Thyroid gland (tissue), 4 donors: ENCODE data around the gene PRPF6. TPM values are rescaled to one million over a fixed set of nuclear protein-coding genes. Genes with fewer than 3 reads are reported as not detected.

Experiments used
- DNase-seq, 2 donors: peaks; one replicate each; pipeline ENCODE4 v3.0.0-alpha.2; 2019
- H3K27ac ChIP-seq, 3 donors: fragments of 200-600 bp; sonication (generic); 1 replicate in 2 of 3; 2 replicates in 1 of 3; pipeline ENCODE4 v1.5.1; 2016 to 2019; ENCODE audit warnings: mild to moderate bottlenecking in 1 of 3, moderate library complexity in 1 of 3
- H3K27me3 ChIP-seq: fragments of 200-600 bp; sonication (generic); one replicate; pipeline ENCODE4 v1.5.1; 2019
- H3K36me3 ChIP-seq, 2 donors: fragments of 200-600 bp; sonication (generic); one replicate each; pipeline ENCODE4 v1.5.1; 2016 to 2019
- H3K4me1 ChIP-seq, 2 donors: fragments of 200-600 bp; sonication (generic); one replicate each; pipeline ENCODE4 v1.5.1; 2017 to 2019
- H3K4me3 ChIP-seq, 3 donors: fragments of 200-600 bp; sonication (generic); replicated peaks in 1 of 3; 1 replicate in 2 of 3; 2 replicates in 1 of 3; pipeline ENCODE4 v1.5.1; 2016; ENCODE audit warnings: mild to moderate bottlenecking in 1 of 3
- H3K9me3 ChIP-seq: fragments of 200-600 bp; sonication (generic); one replicate; pipeline ENCODE4 v1.5.1; 2017
- POLR2A ChIP-seq, 2 donors: fragments of 450-650 bp; IDR thresholded peaks; one replicate each; pipeline ENCODE4 v1.6.1; 2017; ENCODE audit warnings: antibody characterized with exemption in 2 of 2, mild to moderate bottlenecking in 2 of 2, moderate library complexity in 1 of 2
- WGBS, 2 donors: methylation state at CpG; one replicate each; pipeline ENCODE4 v1.1.5; 2017; 5-methylcytosine and 5-hydroxymethylcytosine counted together
- intact Hi-C: fragments of 100-400 bp; cut with DNase I; formaldehyde crosslinking; loops from one replicate; pipeline ENCODE4 v1.15.1; 2023
- total RNA-seq, 4 donors: library from RNA; depleted of rRNA; stranded (reverse); fragments of >200 nt; gene quantifications; one replicate each; pipeline ENCODE4 v1.2.3, GENCODE V29; 2016
- TF ChIP-seq, protein P1 (sequence below), 6 experiments: fragments of 200-600 bp in 3 of 6; fragments of 450-650 bp in 3 of 6; sonication (generic) in 3 of 6; IDR thresholded peaks; one replicate each; pipeline ENCODE4 v1.5.1; 2016 to 2019; ENCODE audit warnings: antibody characterized with exemption in 6 of 6, mild to moderate bottlenecking in 2 of 6, inconsistent platforms in 1 of 6, moderate library complexity in 1 of 6

PRPF6 gene
- total RNA-seq, 4 donors from 2014 or later: 62.8 to 76.2 (median 70.1) TPM

DNA sequence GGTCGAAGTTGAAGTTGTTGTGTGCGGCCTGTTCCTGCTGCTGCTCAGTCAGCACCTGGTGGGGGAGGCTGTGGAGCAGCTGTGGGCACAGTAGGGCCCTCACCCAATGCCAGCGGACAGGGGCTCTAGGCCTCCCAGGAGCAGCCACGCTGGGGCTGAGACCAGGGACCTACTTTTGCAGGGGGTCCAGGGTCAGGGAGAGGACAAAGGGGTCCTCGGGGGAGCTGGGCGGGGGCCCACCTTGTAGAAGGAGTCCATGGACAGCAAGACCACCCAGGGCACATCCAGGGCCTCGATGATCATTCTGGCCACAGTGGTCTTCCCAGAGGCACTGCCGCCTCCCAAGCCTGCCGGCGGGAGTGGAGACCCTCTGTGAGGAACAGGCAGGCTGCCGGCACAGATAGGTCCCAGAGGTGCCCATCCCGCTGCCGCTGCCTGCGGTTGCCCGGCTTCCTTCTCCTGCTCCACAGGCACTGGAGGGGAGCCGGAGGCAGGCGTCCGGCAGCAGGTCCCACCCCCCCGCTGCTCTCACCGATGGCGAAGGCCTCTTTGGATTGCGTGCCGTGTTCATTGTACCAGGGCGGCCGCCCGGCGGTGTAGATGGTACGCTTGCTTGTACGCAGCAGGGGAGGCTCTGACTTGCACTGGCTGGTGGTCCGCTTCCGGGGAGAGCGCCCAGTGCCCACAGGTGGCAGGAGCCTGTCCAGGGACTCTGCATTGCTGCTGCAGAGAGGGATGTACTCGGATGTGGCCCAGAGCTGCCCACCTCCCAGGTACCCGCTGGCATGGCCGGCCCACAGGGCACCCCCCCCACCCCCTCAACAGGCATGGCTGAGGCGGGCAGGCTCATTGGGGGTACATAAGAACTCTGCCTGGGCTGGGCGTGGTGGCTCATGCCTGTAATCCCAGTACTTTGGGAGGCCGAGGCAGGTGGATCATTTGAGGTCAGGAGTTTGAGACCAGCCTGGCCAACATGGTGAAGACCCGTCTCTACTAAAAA is 34.7 kb upstream of the PRPF6 start:
- Histone ChIP-seq H3K4me3 (no peak overlapping the region), H3K36me3 (peaks cover 23 to 37% of the 10 kb centered on the region in 2 donors), H3K4me1 (peaks cover 26 to 40% of the 10 kb centered on the region in 2 donors), H3K27ac (no peak overlapping the region), H3K9me3 (no peaks in the 10 kb centered on the region), H3K27me3 (no peaks in the 10 kb centered on the region)
- no peak for DNase-seq
- intact Hi-C loops: no loop called here
- 96 to 97% methylated on average over 17 to 26 of the region's 39 CpGs for WGBS, 2 donors
- TF ChIP-seq POLR2A (IDR thresholded peaks at IDR 0.05): no peak
- TF ChIP-seq, protein P1, sequence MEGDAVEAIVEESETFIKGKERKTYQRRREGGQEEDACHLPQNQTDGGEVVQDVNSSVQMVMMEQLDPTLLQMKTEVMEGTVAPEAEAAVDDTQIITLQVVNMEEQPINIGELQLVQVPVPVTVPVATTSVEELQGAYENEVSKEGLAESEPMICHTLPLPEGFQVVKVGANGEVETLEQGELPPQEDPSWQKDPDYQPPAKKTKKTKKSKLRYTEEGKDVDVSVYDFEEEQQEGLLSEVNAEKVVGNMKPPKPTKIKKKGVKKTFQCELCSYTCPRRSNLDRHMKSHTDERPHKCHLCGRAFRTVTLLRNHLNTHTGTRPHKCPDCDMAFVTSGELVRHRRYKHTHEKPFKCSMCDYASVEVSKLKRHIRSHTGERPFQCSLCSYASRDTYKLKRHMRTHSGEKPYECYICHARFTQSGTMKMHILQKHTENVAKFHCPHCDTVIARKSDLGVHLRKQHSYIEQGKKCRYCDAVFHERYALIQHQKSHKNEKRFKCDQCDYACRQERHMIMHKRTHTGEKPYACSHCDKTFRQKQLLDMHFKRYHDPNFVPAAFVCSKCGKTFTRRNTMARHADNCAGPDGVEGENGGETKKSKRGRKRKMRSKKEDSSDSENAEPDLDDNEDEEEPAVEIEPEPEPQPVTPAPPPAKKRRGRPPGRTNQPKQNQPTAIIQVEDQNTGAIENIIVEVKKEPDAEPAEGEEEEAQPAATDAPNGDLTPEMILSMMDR (IDR thresholded peaks at IDR 0.05): no peak

- Histone ChIP-seq H3K4me3 (no peak overlapping the region), H3K9me3 (no peaks in the 10 kb centered on the region), H3K27ac (peak overlapping the region in 2 of 3 donors; percentile 2 to 20), H3K36me3 (peaks cover 23 to 36% of the 10 kb centered on the region in 2 donors), H3K4me1 (peaks cover 32 to 49% of the 10 kb centered on the region in 2 donors), H3K27me3 (no peaks in the 10 kb centered on the region)
- TF ChIP-seq, protein P1 (IDR thresholded peaks at IDR 0.05): no peak
- no peak for TF ChIP-seq POLR2A (IDR thresholded peaks at IDR 0.05)
- no peak for DNase-seq
- 86 to 87% methylated on average over 12 to 13 of the region's 15 CpGs for WGBS, 2 donors
- intact Hi-C loops: no loop called here
These were observed 33.8 kb upstream of the PRPF6 start for GRCh38 chr20:63946986-63947637.

DNA sequence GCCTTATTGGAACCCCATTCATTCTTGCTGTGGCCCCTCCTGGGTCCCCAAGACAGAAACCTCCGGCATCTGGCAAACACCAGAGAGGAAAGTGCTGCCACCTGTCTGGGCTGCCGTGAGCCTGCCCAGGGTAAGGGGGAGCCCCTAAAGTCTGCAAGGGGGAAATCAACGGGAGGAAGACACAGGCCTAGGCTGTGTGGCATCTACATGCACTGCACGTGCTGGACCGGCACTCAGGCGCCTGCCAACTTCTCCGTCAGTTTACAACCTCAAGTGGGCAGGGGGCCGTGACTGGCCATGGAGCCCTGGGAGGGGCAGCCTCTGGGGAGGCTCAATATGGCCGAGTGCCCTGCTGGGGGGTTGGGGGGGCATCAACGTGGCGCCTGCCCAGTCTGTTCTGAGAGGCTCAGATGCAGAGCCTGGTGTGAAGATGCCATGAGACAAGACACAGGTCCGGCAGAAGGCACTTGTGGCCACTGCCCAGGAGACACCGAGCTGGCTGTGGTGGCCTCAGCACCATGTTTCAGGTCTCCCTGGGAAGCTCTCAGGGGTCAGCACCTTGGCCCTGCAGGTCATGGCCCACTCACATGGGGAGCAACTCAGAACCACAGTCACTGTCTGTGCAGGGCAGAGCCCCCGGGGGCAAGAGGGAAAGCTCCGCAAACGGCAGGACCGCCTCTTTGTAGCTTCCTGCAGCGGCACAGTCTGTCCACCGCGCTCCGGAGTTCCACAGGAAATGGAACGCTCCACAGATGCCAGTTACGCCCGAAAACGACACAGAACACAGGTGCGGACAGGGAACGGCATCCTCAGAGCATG is 33.1 kb upstream of the PRPF6 start:
- intact Hi-C loops: no loop called here
- Histone ChIP-seq H3K27ac (peak overlapping the region in 2 of 3 donors; percentile 2 to 91), H3K27me3 (no peaks in the 10 kb centered on the region), H3K4me3 (no peak overlapping the region), H3K9me3 (no peaks in the 10 kb centered on the region), H3K4me1 (peaks cover 32 to 57% of the 10 kb centered on the region in 2 donors), H3K36me3 (peaks cover 23 to 31% of the 10 kb centered on the region in 2 donors)
- TF ChIP-seq POLR2A (IDR thresholded peaks at IDR 0.05): no peak
- TF ChIP-seq, protein P1 (IDR thresholded peaks at IDR 0.05): no peak
- 37 to 69% methylated on average over 23 of the region's 27 CpGs for WGBS, 2 donors
- DNase-seq: peak; percentile 37 to 43

GRCh38 chr20:63950701-63951397 is 30.1 kb upstream of the PRPF6 start:
- TF ChIP-seq, protein P1 (IDR thresholded peaks at IDR 0.05): no peak
- no peak for TF ChIP-seq POLR2A (IDR thresholded peaks at IDR 0.05)
- Histone ChIP-seq H3K9me3 (no peaks in the 10 kb centered on the region), H3K36me3 (peaks cover 0 to 1% of the 10 kb centered on the region in 2 donors), H3K27ac (peak overlapping the region; percentile 88 to 91 (median 89)), H3K4me1 (peaks cover 42 to 78% of the 10 kb centered on the region in 2 donors), H3K4me3 (no peak overlapping the region), H3K27me3 (no peaks in the 10 kb centered on the region)
- no peak for DNase-seq
- 63 to 91% methylated on average over 5 to 11 of the region's 20 CpGs for WGBS, 2 donors
- intact Hi-C loops: no loop called here
